GM18498 (cell line): ENCODE results near the gene CDK14.

Source experiments
- ATAC-seq: cut with Tn5 transposase; IDR thresholded peaks from one replicate; pipeline ENCODE4 v1.9.1; 2021; ENCODE audit warnings: mild to moderate bottlenecking, moderate library complexity; ENCODE audit not compliant: unreplicated experiment

CDK14 gene

DNA sequence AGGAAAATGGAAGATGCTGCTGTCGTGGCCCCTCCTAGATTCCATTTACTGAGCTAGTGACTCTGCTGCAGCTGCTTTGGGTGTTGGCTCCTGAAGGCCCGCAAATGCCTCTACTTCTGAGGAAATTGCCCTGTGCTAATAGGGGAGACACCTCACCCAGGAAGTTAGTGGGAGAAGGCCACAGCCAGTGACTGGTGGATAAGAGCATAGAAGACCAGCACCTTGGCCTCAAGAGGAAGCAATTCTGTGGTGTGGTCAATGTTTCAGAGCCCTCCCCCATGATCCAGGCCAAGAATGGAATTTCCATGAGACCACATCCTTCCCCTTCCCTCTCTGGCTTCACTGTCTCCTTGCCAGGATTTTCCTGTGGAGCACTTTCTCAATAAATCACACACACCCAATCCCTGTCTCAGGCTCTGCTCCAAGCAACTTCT, 643.1 kb downstream of the CDK14 start:
- no peak for ATAC-seq

- ATAC-seq, result no peak
These were observed 643.7 kb downstream of the CDK14 start for GRCh38 chr7:91239772-91240171.

DNA sequence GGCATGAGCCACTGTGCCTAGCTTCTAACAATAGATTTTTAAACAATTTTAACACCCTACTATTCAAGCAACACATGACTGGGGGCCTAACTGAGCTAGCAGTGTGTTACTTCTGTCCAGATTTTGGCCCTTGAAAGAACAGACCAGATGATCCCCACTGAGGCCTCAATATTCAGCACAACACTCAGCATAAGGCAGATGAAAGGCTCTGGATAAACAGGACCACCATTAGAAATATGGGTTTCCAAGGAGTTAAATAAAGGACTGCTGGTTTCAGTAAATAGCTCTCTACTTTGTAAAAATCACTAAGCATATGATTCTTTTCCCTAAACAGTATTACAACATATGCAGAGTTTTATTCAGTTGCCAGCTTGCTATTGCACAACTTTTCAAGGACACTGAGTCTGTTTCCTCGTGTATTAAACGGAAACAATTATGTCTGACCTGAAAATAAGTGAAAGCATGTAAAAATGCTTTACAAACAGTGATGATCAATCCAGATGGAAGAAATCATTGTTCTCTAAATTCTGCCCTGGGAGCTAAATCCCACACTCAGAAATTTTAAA, 644.3 kb downstream of the CDK14 start:
- no peak for ATAC-seq

- ATAC-seq, result no peak
These were observed 646.1 kb downstream of the CDK14 start for GRCh38 chr7:91242097-91242844.

GRCh38 chr7:91243591-91244301, 647.6 kb downstream of the CDK14 start:
- no peak for ATAC-seq

DNA sequence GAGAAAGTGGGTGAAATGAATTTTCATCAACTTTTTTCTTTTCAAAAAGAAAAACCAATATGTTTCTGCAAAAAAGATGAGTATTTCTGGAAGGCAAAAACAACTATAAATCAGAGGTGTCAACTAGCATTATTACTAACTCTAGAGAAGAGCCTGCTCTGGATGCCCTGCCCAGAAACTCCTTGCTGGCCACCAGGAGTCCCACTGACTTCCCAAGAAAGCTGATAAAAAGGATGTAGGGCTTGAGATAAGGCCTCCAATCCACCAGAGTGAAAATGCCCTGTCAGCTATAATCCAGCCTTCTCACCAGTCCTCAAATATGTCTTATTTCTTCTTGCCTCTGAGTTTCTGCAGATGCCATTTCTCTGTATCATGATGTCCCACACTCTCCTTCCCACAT, 651.4 kb downstream of the CDK14 start:
- ATAC-seq, result no peak

GRCh38 chr7:91248996-91249395, 652.9 kb downstream of the CDK14 start:
- ATAC-seq, result no peak

DNA sequence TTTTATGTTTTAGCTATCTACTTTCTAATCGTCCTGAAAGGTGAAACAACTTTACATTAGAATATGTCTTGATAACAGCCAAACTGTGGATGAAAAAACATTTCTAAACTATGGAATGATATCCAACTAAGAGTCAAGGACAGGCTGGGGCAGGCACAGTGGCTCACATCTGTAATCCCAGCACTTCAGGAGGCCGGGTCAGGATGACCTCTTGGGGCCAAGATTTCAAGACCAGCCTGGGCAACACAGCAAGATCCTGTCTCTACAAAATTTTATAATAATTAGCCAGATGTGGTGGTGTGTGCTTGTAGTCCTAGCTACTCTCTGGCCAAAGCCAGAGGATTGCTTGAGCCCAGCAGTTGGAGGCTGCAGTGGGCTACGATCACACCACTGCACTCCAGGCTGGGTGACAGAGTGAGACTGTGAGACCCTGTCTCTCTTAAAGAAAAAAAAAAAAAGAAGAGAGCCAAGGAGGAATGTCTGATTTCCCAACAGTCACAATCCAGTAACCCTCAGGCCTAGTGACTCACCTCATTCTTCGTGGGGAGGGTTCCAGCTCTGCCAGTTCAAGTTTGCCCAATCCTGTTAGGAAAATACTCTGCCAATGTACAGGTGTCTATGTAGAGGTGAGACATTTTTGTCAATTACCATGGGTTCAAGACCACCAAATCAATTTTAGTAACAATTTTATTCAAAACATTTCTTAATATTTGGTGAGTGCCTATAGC, 653.5 kb downstream of the CDK14 start:
- ATAC-seq, result no peak

GRCh38 chr7:91250706-91251105, 654.6 kb downstream of the CDK14 start:
- ATAC-seq, result no peak

DNA sequence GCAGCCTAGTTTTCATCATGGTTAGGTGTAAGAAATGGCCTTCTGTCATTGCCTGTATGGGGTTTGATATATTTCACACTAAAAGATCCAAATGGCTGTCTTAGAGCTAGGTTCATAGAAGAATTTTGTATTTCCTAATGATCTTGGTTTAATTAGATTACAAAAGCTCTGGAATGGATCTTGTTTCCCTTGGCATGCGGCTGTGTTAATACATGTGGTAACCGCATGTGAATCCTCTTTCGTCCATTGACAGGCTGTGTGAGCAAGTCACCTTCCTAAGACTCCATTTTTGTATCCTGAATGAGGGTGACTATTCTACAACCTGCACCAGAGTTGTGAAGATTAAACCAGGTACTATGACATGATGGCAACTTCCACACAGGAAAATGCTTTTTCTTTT, 655.8 kb downstream of the CDK14 start:
- ATAC-seq, result no peak
